ENCODE measurements around the gene ARMC6.

DNA sequence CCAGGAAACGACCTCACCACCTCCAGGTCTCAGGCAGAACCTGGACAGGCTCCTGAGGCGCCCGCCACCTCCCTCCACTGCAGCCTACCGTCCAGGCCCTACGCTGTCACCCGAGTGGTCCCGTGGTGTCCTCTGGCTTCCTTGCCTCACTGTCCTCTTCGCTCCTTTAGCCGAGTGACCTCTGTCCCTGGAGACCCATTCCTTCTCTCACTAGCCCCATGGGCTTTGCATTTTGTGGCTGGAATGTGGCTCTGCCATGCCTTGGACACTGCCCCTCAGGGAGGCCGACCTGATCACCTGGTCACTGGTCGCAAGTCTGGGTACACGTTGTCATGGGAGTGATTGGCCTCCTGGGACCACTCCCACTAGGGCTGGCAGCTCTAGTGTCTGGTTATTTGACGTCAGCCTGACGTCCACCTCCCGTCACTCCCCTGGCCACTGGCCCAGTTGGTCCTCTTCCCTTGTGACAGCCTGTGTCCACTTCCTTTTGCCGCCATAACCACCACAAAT is 48.3 kb downstream of the ARMC6 start:
- TF ChIP-seq, protein P1, sequence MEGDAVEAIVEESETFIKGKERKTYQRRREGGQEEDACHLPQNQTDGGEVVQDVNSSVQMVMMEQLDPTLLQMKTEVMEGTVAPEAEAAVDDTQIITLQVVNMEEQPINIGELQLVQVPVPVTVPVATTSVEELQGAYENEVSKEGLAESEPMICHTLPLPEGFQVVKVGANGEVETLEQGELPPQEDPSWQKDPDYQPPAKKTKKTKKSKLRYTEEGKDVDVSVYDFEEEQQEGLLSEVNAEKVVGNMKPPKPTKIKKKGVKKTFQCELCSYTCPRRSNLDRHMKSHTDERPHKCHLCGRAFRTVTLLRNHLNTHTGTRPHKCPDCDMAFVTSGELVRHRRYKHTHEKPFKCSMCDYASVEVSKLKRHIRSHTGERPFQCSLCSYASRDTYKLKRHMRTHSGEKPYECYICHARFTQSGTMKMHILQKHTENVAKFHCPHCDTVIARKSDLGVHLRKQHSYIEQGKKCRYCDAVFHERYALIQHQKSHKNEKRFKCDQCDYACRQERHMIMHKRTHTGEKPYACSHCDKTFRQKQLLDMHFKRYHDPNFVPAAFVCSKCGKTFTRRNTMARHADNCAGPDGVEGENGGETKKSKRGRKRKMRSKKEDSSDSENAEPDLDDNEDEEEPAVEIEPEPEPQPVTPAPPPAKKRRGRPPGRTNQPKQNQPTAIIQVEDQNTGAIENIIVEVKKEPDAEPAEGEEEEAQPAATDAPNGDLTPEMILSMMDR (IDR thresholded peaks at IDR 0.05), result no peak
- TF ChIP-seq POLR2A (IDR thresholded peaks at IDR 0.05), result no peak
